HFF-Myc (cell line): ENCODE measurements around the gene DTNBP1.

Experiments used
- DNase-seq: peaks from one replicate; pipeline ENCODE4 v3.0.0-alpha.2; 2011; ENCODE audit warnings: low read depth; ENCODE audit errors: extremely low read depth
- H3K4me3 ChIP-seq: replicated peaks from 2 replicates; pipeline ENCODE4 v1.5.1; 2011; ENCODE audit warnings: low read depth, mild to moderate bottlenecking, control low read depth, low read length
- CTCF ChIP-seq: IDR thresholded peaks from 2 replicates; pipeline ENCODE4 v1.5.1; 2012; ENCODE audit warnings: mild to moderate bottlenecking, low read depth, low read length, control low read depth; ENCODE audit errors: missing control alignments

The DTNBP1 gene

GRCh38 chr6:15524861-15525401 is 137.9 kb downstream of the DTNBP1 start:
- H3K4me3 ChIP-seq: no peak overlapping the region
- no peak for TF ChIP-seq CTCF
- DNase-seq: no peak

- no peak for TF ChIP-seq CTCF
- DNase-seq: no peak
These were observed 138.9 kb downstream of the DTNBP1 start for GRCh38 chr6:15523679-15524630.

GRCh38 chr6:15522856-15523529 is 139.8 kb downstream of the DTNBP1 start:
- no peak for TF ChIP-seq CTCF
- DNase-seq: no peak

More at GRCh38 chr6:15523679-15524630, 138.9 kb downstream of the DTNBP1 start:
- no peak overlapping the region for H3K4me3 ChIP-seq

GRCh38 chr6:15522427-15522826 is 140.4 kb downstream of the DTNBP1 start:
- no peak overlapping the region for H3K4me3 ChIP-seq
- no peak for DNase-seq
- no peak for TF ChIP-seq CTCF

More at GRCh38 chr6:15522856-15523529, 139.8 kb downstream of the DTNBP1 start:
- H3K4me3 ChIP-seq: no peak overlapping the region

GRCh38 chr6:15522026-15522425 is 140.8 kb downstream of the DTNBP1 start:
- TF ChIP-seq CTCF: no peak

GRCh38 chr6:15521582-15521981 is 141.2 kb downstream of the DTNBP1 start:
- no peak for TF ChIP-seq CTCF
- H3K4me3 ChIP-seq: no peak overlapping the region
- no peak for DNase-seq

More at GRCh38 chr6:15522026-15522425, 140.8 kb downstream of the DTNBP1 start:
- no peak overlapping the region for H3K4me3 ChIP-seq
- no peak for DNase-seq
